Fibroblast of mammary gland (primary cell): Measurements from ENCODE around the gene GMDS.

Experiments
- DNase-seq: peaks from one replicate; pipeline ENCODE4 v3.0.0-alpha.2; 2010; ENCODE audit warnings: low read depth
- H3K4me3 ChIP-seq: 2 replicates; pipeline ENCODE4 v1.5.1; 2011; ENCODE audit warnings: low read depth, mild to moderate bottlenecking, low read length, moderate library complexity; ENCODE audit not compliant: control insufficient read depth
- CTCF ChIP-seq: conservative IDR thresholded peaks from 2 replicates; pipeline ENCODE4 v1.5.1; 2011; ENCODE audit warnings: low read depth, low read length, inconsistent platforms; ENCODE audit not compliant: control insufficient read depth, insufficient read depth

The GMDS gene

DNA sequence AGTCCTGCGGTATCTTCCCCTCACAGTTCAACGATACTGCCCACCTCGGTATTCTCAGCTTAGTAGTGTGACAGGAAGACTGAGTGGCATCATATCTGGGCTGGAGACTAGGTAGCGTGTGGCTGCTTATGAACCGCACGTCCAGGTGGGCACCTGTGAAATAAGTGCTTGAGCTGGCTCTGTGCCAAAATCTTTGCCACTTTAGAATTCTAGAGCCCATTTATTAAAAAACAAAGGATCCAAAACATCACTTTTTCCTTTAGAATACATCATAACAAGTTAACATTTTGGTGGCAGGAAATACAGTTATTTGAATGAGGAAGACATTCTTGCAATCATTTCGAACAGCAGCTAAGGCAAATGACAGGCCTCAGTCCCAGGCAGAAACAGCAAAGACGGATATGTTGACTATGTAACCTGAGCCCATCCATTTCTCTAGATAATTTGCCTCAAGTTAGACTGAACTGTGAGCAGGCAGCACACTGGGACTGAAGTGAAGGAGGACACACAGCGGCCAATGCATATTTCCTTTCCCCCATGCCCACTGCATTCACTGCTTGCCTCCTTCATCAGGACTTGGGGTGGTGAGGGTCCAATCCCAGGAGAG, 136.6 kb downstream of the GMDS start:
- DNase-seq: no peak
- H3K4me3 ChIP-seq: no peak overlapping the region
- no peak for TF ChIP-seq CTCF

DNA sequence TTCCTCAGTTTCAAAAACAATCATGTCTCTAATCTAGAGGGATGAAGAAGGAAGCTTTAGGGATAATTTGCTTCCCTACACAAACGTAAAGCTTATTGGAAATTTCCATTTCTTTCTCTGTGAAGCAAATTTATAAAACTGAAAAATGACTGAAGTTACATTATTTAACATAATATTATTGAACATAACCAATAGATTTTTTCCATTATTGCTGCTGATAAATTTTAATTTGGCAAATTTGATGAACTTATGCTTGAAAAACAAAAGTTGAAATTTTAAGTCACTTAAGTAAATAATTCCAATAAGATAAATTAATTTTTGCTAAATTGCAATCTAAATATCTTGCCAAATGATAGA, 140.9 kb downstream of the GMDS start:
- no peak for DNase-seq

GRCh38 chr6:2103765-2104523, 141.5 kb downstream of the GMDS start:
- peak; percentile 54 for TF ChIP-seq CTCF
- peak; percentile 61 for DNase-seq
- H3K4me3 ChIP-seq: no peak overlapping the region

More for the DNA sequence above, 140.9 kb downstream of the GMDS start:
- TF ChIP-seq CTCF: no peak
- no peak overlapping the region for H3K4me3 ChIP-seq

- TF ChIP-seq CTCF: no peak
- no peak for DNase-seq
- H3K4me3 ChIP-seq: no peak overlapping the region
Measured at GRCh38 chr6:2102966-2103365, 142.4 kb downstream of the GMDS start.

DNA sequence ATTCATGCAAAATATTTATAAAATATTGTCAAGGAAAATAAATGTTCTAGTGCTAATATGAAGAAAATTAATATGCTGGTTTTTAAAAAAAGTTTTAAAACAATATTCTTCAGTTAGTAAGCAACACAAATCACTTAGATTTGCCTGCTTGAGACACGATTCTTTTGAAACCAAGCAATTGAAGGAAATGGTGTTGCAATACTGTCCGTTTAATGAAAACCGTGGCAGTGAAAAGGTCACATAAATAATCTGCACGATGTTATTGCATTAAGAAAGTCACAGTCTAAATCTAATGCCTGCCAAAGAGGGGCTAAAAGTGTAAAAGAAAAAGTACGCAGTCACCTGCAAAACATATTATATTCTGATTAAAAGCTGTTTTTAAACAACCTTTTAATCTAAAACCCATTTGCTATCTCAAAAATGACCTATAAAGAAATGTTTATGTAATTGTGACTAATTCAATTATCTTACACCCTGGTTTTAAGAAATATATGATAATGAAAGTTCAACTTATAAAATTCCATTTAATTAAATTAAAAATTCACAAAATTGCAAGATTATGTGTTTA, 143.0 kb downstream of the GMDS start:
- no peak for TF ChIP-seq CTCF
- DNase-seq: no peak
- H3K4me3 ChIP-seq: no peak overlapping the region

- DNase-seq: peak; percentile 20
- TF ChIP-seq CTCF: no peak
- no peak overlapping the region for H3K4me3 ChIP-seq
Measured at GRCh38 chr6:2101213-2101612, 144.2 kb downstream of the GMDS start.
